ENCODE measurements around the gene FMN1.

Gene FMN1

DNA sequence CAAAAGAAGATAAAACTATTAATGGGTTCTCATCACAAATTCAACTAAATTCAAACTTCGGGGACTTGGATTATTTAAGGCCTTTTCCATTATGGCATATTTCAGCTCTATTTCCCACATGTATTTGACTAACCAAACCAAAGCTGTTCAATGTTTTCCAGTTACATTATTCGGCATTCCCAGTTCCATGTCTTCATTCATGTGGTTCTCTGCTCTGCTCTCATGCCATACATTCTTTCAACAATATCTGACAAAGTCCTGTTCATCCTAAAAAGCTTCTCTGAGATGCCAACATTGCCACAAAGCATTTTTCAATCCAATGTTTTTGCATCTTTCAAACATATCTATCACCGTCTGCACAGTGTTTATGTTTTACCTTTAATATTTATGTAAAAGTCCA is 335.3 kb downstream of the FMN1 start:
- TF ChIP-seq, protein P1, sequence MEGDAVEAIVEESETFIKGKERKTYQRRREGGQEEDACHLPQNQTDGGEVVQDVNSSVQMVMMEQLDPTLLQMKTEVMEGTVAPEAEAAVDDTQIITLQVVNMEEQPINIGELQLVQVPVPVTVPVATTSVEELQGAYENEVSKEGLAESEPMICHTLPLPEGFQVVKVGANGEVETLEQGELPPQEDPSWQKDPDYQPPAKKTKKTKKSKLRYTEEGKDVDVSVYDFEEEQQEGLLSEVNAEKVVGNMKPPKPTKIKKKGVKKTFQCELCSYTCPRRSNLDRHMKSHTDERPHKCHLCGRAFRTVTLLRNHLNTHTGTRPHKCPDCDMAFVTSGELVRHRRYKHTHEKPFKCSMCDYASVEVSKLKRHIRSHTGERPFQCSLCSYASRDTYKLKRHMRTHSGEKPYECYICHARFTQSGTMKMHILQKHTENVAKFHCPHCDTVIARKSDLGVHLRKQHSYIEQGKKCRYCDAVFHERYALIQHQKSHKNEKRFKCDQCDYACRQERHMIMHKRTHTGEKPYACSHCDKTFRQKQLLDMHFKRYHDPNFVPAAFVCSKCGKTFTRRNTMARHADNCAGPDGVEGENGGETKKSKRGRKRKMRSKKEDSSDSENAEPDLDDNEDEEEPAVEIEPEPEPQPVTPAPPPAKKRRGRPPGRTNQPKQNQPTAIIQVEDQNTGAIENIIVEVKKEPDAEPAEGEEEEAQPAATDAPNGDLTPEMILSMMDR (IDR thresholded peaks at IDR 0.05; ENCODE audit: low read depth, low read length, missing control alignments), result no peak
- no peak for DNase-seq
- in situ Hi-C loops (cut with HindIII; ENCODE audit: low pct_ligation_motif_present, low sequenced_read_pairs), result no loop called here
- H3K27me3 ChIP-seq (replicated peaks), result no peaks in the 10 kb centered on the region
- no peak overlapping the region for H3K4me3 ChIP-seq (ENCODE audit: low read depth, low read length)
- H3K36me3 ChIP-seq (replicated peaks), result no peaks in the 10 kb centered on the region
- no peak overlapping the region for H3K27ac ChIP-seq

DNA sequence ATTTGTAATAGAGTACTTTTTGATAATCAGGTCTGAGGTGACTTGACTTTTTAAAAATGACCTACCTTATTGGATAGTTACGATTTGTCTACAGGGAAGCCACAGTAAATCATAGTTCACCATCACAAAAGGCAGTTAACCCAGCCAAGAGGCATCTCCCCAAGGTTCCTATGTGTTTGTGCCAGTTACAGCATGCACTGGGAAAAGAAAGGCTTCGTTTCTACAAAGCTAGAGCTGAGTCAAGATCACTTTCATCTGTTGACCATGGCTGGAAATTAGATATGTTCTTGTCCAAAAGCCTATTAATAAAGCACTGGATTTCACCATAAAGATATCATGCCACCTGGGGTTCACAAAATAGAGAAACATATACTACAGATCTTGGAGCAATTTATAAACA is 336.8 kb downstream of the FMN1 start:
- Histone ChIP-seq H3K4me3 (ENCODE audit: low read depth, low read length) (no peak overlapping the region), H3K36me3 (replicated peaks) (no peaks in the 10 kb centered on the region), H3K27ac (no peak overlapping the region), H3K27me3 (replicated peaks) (no peaks in the 10 kb centered on the region)
- DNase-seq, result no peak
- in situ Hi-C loops (cut with HindIII; ENCODE audit: low pct_ligation_motif_present, low sequenced_read_pairs), result no loop called here
- TF ChIP-seq, protein P1 (IDR thresholded peaks at IDR 0.05; ENCODE audit: low read depth, low read length, missing control alignments), result no peak

DNA sequence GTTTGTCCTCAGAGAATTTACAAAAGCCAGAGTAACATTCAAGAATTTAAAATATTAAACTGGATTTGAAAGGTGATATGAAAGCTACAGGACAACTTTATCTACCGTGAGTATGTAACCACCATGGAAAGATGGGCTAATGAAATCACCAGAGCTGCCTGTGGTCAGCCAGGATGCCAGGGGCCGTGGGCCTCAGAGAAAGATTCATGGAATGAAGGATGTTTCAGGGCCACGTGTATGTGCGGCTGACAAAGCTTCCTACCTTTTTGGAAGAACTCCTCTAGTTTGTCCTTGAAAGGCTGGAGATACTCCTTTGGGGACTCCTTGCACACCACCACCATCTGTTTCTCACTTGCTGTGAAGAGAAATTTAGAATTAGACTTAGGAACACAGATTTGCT is 337.8 kb downstream of the FMN1 start:
- TF ChIP-seq, protein P1 (IDR thresholded peaks at IDR 0.05; ENCODE audit: low read depth, low read length, missing control alignments), result no peak
- DNase-seq, result peak; percentile 59
- Histone ChIP-seq H3K27ac (peak overlapping the region; percentile 98), H3K36me3 (replicated peaks) (no peaks in the 10 kb centered on the region), H3K27me3 (replicated peaks) (no peaks in the 10 kb centered on the region), H3K4me3 (ENCODE audit: low read depth, low read length) (no peak overlapping the region)
- in situ Hi-C loops (cut with HindIII; ENCODE audit: low pct_ligation_motif_present, low sequenced_read_pairs), result no loop called here

DNA sequence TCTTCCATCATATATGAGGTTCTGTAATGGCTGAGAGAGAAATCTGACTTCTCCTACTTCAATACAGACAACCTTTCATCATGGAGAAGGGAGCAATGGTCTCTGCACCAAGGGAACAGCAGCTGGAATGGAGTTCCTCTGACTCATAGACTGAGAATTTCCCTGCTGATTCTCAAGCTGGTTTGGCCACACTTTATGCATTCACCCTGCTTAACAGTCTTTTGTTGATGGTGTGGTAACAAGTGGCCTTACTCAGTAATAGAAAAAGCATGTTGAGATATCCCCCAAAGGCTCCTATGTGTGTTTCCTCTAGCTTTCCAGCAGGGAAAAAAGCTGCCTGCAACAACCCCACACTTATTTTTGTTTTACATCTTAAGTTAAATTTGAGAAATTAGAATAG is 338.6 kb downstream of the FMN1 start:
- TF ChIP-seq, protein P1 (IDR thresholded peaks at IDR 0.05; ENCODE audit: low read depth, low read length, missing control alignments), result no peak
- Histone ChIP-seq H3K27ac (peak overlapping the region; percentile 98), H3K4me3 (ENCODE audit: low read depth, low read length) (no peak overlapping the region), H3K27me3 (replicated peaks) (no peaks in the 10 kb centered on the region), H3K36me3 (replicated peaks) (no peaks in the 10 kb centered on the region)
- in situ Hi-C loops (cut with HindIII; ENCODE audit: low pct_ligation_motif_present, low sequenced_read_pairs), result no loop called here
- DNase-seq, result peak; percentile 98

DNA sequence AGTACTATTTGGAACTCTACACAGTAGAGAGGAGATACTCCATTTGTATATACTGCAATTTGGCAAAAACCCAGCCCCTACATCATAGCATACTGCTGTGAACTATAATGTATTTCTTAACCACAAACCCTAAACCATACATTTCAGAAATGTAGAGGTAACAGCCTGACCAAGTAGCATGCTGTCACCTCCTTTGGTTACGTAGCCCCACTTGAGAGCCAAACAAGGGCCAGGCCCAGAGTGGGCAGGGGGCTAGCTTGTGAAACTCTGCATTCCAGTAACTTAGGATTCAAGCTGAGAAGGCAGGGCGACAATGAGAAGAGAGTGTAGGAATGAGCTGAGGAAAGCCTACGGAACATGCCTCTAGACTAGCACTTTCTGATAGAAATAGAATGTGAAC is 340.9 kb downstream of the FMN1 start:
- Histone ChIP-seq H3K36me3 (replicated peaks) (no peaks in the 10 kb centered on the region), H3K4me3 (ENCODE audit: low read depth, low read length) (no peak overlapping the region), H3K27ac (peak overlapping the region; percentile 98), H3K27me3 (replicated peaks) (no peaks in the 10 kb centered on the region)
- TF ChIP-seq, protein P1 (IDR thresholded peaks at IDR 0.05; ENCODE audit: low read depth, low read length, missing control alignments), result no peak
- no peak for DNase-seq
- in situ Hi-C loops (cut with HindIII; ENCODE audit: low pct_ligation_motif_present, low sequenced_read_pairs), result no loop called here

DNA sequence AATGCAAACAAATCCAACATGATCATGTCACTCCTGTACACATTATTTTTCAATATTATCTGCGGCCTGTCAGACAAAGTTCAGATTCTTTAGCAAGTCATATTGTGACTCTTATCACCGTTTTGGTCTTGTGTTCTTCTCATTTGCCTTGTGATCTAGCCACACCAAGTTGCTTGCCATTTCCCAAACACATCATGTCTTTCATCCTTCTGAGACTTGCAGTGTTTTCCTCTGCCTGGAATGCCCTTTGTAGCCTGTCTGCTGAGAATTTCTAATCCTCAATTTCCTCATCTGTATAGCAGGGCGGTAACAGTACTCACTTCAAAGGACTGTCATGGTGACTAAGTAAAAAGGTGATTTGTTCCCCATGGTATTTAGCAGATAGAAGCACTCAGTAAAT is 341.7 kb downstream of the FMN1 start:
- peak overlapping the region; percentile 98 for H3K27ac ChIP-seq
- no peak for DNase-seq
- in situ Hi-C loops (cut with HindIII; ENCODE audit: low pct_ligation_motif_present, low sequenced_read_pairs), result no loop called here
- H3K36me3 ChIP-seq (replicated peaks), result no peaks in the 10 kb centered on the region
- no peak overlapping the region for H3K4me3 ChIP-seq (ENCODE audit: low read depth, low read length)
- TF ChIP-seq, protein P1 (IDR thresholded peaks at IDR 0.05; ENCODE audit: low read depth, low read length, missing control alignments), result no peak
- H3K27me3 ChIP-seq (replicated peaks), result no peaks in the 10 kb centered on the region

Measured in brain microvascular endothelial cell (primary cell).